ENCODE measurements around the gene FMNL2.

The FMNL2 gene

GRCh38 chr2:152539424-152539823, 204.4 kb downstream of the FMNL2 start:
- no peak for DNase-seq (ENCODE audit: low read depth)
- no peak for TF ChIP-seq CTCF (IDR thresholded peaks at IDR 0.05; ENCODE audit: control insufficient read depth, extremely low read depth, insufficient read depth)

GRCh38 chr2:152541712-152542111, 206.7 kb downstream of the FMNL2 start:
- no peak for TF ChIP-seq CTCF (IDR thresholded peaks at IDR 0.05; ENCODE audit: control insufficient read depth, extremely low read depth, insufficient read depth)
- DNase-seq (ENCODE audit: low read depth): no peak
- no peak overlapping the region for H3K4me3 ChIP-seq (ENCODE audit: low read depth, low read length)

More at GRCh38 chr2:152539424-152539823, 204.4 kb downstream of the FMNL2 start:
- H3K4me3 ChIP-seq (ENCODE audit: low read depth, low read length): no peak overlapping the region

- no peak overlapping the region for H3K4me3 ChIP-seq (ENCODE audit: low read depth, low read length)
- no peak for DNase-seq (ENCODE audit: low read depth)
- no peak for TF ChIP-seq CTCF (IDR thresholded peaks at IDR 0.05; ENCODE audit: control insufficient read depth, extremely low read depth, insufficient read depth)
These were observed 207.5 kb downstream of the FMNL2 start for GRCh38 chr2:152542337-152542994.

- DNase-seq (ENCODE audit: low read depth): no peak
These were observed 208.1 kb downstream of the FMNL2 start for GRCh38 chr2:152542995-152543481.

GRCh38 chr2:152543717-152544116, 208.7 kb downstream of the FMNL2 start:
- TF ChIP-seq CTCF (IDR thresholded peaks at IDR 0.05; ENCODE audit: control insufficient read depth, extremely low read depth, insufficient read depth): no peak
- H3K4me3 ChIP-seq (ENCODE audit: low read depth, low read length): no peak overlapping the region
- DNase-seq (ENCODE audit: low read depth): no peak

More at GRCh38 chr2:152542995-152543481, 208.1 kb downstream of the FMNL2 start:
- no peak overlapping the region for H3K4me3 ChIP-seq (ENCODE audit: low read depth, low read length)
- no peak for TF ChIP-seq CTCF (IDR thresholded peaks at IDR 0.05; ENCODE audit: control insufficient read depth, extremely low read depth, insufficient read depth)

- TF ChIP-seq CTCF (IDR thresholded peaks at IDR 0.05; ENCODE audit: control insufficient read depth, extremely low read depth, insufficient read depth): no peak
These were observed 209.7 kb downstream of the FMNL2 start for GRCh38 chr2:152544638-152545037.

More at GRCh38 chr2:152544638-152545037, 209.7 kb downstream of the FMNL2 start:
- H3K4me3 ChIP-seq (ENCODE audit: low read depth, low read length): no peak overlapping the region
- no peak for DNase-seq (ENCODE audit: low read depth)

All from LNCaP clone FGC (cell line).